Measurements from ENCODE around the gene TOP2A.

The TOP2A gene

GRCh38 chr17:40443196-40443987, 25.7 kb upstream of the TOP2A start, which contains the start of gene IGFBP4:
Gene IGFBP4, plus strand, starts transcription at chr17:40443450. Its CDS starts 286 bp downstream, at chr17:40443736.
- H2AFZ ChIP-seq (ENCODE audit: low read length) = peak within 1 kb of the TSS; percentile 99
- H3K4me2 ChIP-seq (ENCODE audit: insufficient read depth, low read length, poor library complexity, severe bottlenecking) = peak within 1 kb of the TSS; percentile 91
- no peak within 1 kb of the TSS for H4K91ac ChIP-seq (ENCODE audit: low read depth, low read length, poor library complexity)
- peak; percentile 72 for DNase-seq (ENCODE audit: low spot score)
- peak within 1 kb of the TSS; percentile 99 for H3K18ac ChIP-seq (ENCODE audit: low read length)
- H2BK15ac ChIP-seq (ENCODE audit: low read length) = peak within 1 kb of the TSS; percentile 99
- H2BK12ac ChIP-seq (ENCODE audit: low read length) = no peak within 1 kb of the TSS
- peaks cover 0 to 5% (median 0%) of the 10 kb centered on the region in 3 experiments for H3K27me3 ChIP-seq (ENCODE audit: control insufficient read depth in 3 of 3, insufficient read depth in 3 of 3, low read depth in 1 of 3, low read length in 3 of 3)
- no CpG with 5 or more reads among the region's 98 CpGs for WGBS, 2 donors (ENCODE audit: extremely low coverage in 2 of 2, insufficient read length in 2 of 2, insufficient replicate concordance in 1 of 2)
- peak within 1 kb of the TSS; percentile 71 to 88 for H3K4me3 ChIP-seq (ENCODE audit: low read length in 2 of 2)
- peak within 1 kb of the TSS; percentile 77 for H3K14ac ChIP-seq (ENCODE audit: low read length)
- H2AK5ac ChIP-seq (ENCODE audit: low read depth, low read length) = peak within 1 kb of the TSS; percentile 65
- H3K36me3 ChIP-seq (replicated peaks in 1 of 2; ENCODE audit: control insufficient read depth in 2 of 2, insufficient read depth in 2 of 2, low read length in 2 of 2) = no peaks in the 10 kb centered on the region
- no peaks in the 10 kb centered on the region for H3K9me3 ChIP-seq (replicated peaks in 1 of 2; ENCODE audit: control insufficient read depth in 2 of 2, insufficient read depth in 1 of 2, low read depth in 1 of 2, low read length in 2 of 2)
- peak within 1 kb of the TSS; percentile 58 for H3K4ac ChIP-seq (ENCODE audit: low read length)
- peaks cover 4% of the 10 kb centered on the region for H3K79me1 ChIP-seq (ENCODE audit: low read depth, low read length)
- no peak within 1 kb of the TSS for H4K8ac ChIP-seq (ENCODE audit: low read depth, low read length)
- H3K27ac ChIP-seq (replicated peaks; ENCODE audit: low read length) = peak within 1 kb of the TSS; percentile 44
- peaks cover 13 to 17% of the 10 kb centered on the region in 2 donors for H3K4me1 ChIP-seq (ENCODE audit: control insufficient read depth in 2 of 2, insufficient read depth in 1 of 2, low read depth in 1 of 2, low read length in 2 of 2)
- peak within 1 kb of the TSS; percentile 89 for H3K23ac ChIP-seq (ENCODE audit: low read depth, low read length, poor library complexity)
- H3K9ac ChIP-seq (ENCODE audit: low read depth, low read length, poor library complexity) = peak within 1 kb of the TSS; percentile 96
- H2BK5ac ChIP-seq (ENCODE audit: low read length) = peak within 1 kb of the TSS; percentile 72
- peak within 1 kb of the TSS; percentile 82 for H2BK120ac ChIP-seq (ENCODE audit: low read depth, low read length)

GRCh38 chr17:40442392-40443195, 24.9 kb upstream of the TOP2A start:
- Histone ChIP-seq H3K79me1 (ENCODE audit: low read depth, low read length) (peaks cover 4% of the 10 kb centered on the region), H3K9me3 (replicated peaks in 1 of 2; ENCODE audit: control insufficient read depth in 2 of 2, insufficient read depth in 1 of 2, low read depth in 1 of 2, low read length in 2 of 2) (no peaks in the 10 kb centered on the region), H2BK120ac (ENCODE audit: low read depth, low read length) (peak overlapping the region; percentile 52), H2BK5ac (ENCODE audit: low read length) (peak overlapping the region; percentile 72), H2BK12ac (ENCODE audit: low read length) (no peak overlapping the region), H2BK15ac (ENCODE audit: low read length) (peak overlapping the region; percentile 99), H3K27me3 (ENCODE audit: control insufficient read depth in 3 of 3, insufficient read depth in 3 of 3, low read depth in 1 of 3, low read length in 3 of 3) (peaks cover 0 to 5% (median 0%) of the 10 kb centered on the region in 3 experiments), H4K8ac (ENCODE audit: low read depth, low read length) (no peak overlapping the region), H3K14ac (ENCODE audit: low read length) (peak overlapping the region; percentile 9), H2AFZ (ENCODE audit: low read length) (peak overlapping the region; percentile 99), H3K23ac (ENCODE audit: low read depth, low read length, poor library complexity) (peak overlapping the region; percentile 55), H3K4me1 (ENCODE audit: control insufficient read depth in 2 of 2, insufficient read depth in 1 of 2, low read depth in 1 of 2, low read length in 2 of 2) (peaks cover 13 to 17% of the 10 kb centered on the region in 2 donors), H3K18ac (ENCODE audit: low read length) (peak overlapping the region; percentile 98), H3K36me3 (replicated peaks in 1 of 2; ENCODE audit: control insufficient read depth in 2 of 2, insufficient read depth in 2 of 2, low read length in 2 of 2) (no peaks in the 10 kb centered on the region), H2AK5ac (ENCODE audit: low read depth, low read length) (peak overlapping the region; percentile 53), H3K4me3 (ENCODE audit: low read length in 2 of 2) (peak overlapping the region; percentile 71 to 75), H3K4ac (ENCODE audit: low read length) (peak overlapping the region; percentile 58), H3K9ac (ENCODE audit: low read depth, low read length, poor library complexity) (peak overlapping the region; percentile 78), H4K91ac (ENCODE audit: low read depth, low read length, poor library complexity) (no peak overlapping the region), H3K27ac (replicated peaks; ENCODE audit: low read length) (peak overlapping the region; percentile 44), H3K4me2 (ENCODE audit: insufficient read depth, low read length, poor library complexity, severe bottlenecking) (peak overlapping the region; percentile 91)
- WGBS, 2 donors (ENCODE audit: extremely low coverage in 2 of 2, insufficient read length in 2 of 2, insufficient replicate concordance in 1 of 2) = no CpG with 5 or more reads among the region's 29 CpGs
- DNase-seq (ENCODE audit: low spot score) = no peak

- Histone ChIP-seq H2BK15ac (ENCODE audit: low read length) (no peak overlapping the region), H3K4ac (ENCODE audit: low read length) (no peak overlapping the region), H3K4me2 (ENCODE audit: insufficient read depth, low read length, poor library complexity, severe bottlenecking) (no peak overlapping the region), H3K4me3 (ENCODE audit: low read length in 2 of 2) (peak overlapping the region in 1 of 2 donors; percentile 53), H3K79me1 (ENCODE audit: low read depth, low read length) (peaks cover 2% of the 10 kb centered on the region), H3K9me3 (replicated peaks in 1 of 2; ENCODE audit: control insufficient read depth in 2 of 2, insufficient read depth in 1 of 2, low read depth in 1 of 2, low read length in 2 of 2) (no peaks in the 10 kb centered on the region), H3K4me1 (ENCODE audit: control insufficient read depth in 2 of 2, insufficient read depth in 1 of 2, low read depth in 1 of 2, low read length in 2 of 2) (peaks cover 10 to 13% of the 10 kb centered on the region in 2 donors), H4K91ac (ENCODE audit: low read depth, low read length, poor library complexity) (no peak overlapping the region), H2AK5ac (ENCODE audit: low read depth, low read length) (no peak overlapping the region), H3K27me3 (ENCODE audit: control insufficient read depth in 3 of 3, insufficient read depth in 3 of 3, low read depth in 1 of 3, low read length in 3 of 3) (peaks cover 0 to 23% (median 0%) of the 10 kb centered on the region in 3 experiments), H4K8ac (ENCODE audit: low read depth, low read length) (no peak overlapping the region), H3K14ac (ENCODE audit: low read length) (no peak overlapping the region), H3K18ac (ENCODE audit: low read length) (no peak overlapping the region), H2BK12ac (ENCODE audit: low read length) (peak overlapping the region; percentile 33), H2AFZ (ENCODE audit: low read length) (no peak overlapping the region), H3K36me3 (replicated peaks in 1 of 2; ENCODE audit: control insufficient read depth in 2 of 2, insufficient read depth in 2 of 2, low read length in 2 of 2) (no peaks in the 10 kb centered on the region), H3K27ac (replicated peaks; ENCODE audit: low read length) (no peak overlapping the region), H3K9ac (ENCODE audit: low read depth, low read length, poor library complexity) (no peak overlapping the region), H2BK5ac (ENCODE audit: low read length) (no peak overlapping the region), H3K23ac (ENCODE audit: low read depth, low read length, poor library complexity) (no peak overlapping the region), H2BK120ac (ENCODE audit: low read depth, low read length) (no peak overlapping the region)
- WGBS, 2 donors (ENCODE audit: extremely low coverage in 2 of 2, insufficient read length in 2 of 2, insufficient replicate concordance in 1 of 2) = no CpG with 5 or more reads among the region's 4 CpGs
- DNase-seq (ENCODE audit: low spot score) = no peak
Observed at GRCh38 chr17:40440166-40440565, 22.5 kb upstream of the TOP2A start.
